ENCODE results near the gene TRPC3.

TRPC3 gene

GRCh38 chr4:121875652-121876051, 76.2 kb downstream of the TRPC3 start:
- no peak for DNase-seq (ENCODE audit: low read depth, low spot score)

- DNase-seq (ENCODE audit: low read depth, low spot score), result no peak
Measured at GRCh38 chr4:121873604-121874003, 78.3 kb downstream of the TRPC3 start.

DNA sequence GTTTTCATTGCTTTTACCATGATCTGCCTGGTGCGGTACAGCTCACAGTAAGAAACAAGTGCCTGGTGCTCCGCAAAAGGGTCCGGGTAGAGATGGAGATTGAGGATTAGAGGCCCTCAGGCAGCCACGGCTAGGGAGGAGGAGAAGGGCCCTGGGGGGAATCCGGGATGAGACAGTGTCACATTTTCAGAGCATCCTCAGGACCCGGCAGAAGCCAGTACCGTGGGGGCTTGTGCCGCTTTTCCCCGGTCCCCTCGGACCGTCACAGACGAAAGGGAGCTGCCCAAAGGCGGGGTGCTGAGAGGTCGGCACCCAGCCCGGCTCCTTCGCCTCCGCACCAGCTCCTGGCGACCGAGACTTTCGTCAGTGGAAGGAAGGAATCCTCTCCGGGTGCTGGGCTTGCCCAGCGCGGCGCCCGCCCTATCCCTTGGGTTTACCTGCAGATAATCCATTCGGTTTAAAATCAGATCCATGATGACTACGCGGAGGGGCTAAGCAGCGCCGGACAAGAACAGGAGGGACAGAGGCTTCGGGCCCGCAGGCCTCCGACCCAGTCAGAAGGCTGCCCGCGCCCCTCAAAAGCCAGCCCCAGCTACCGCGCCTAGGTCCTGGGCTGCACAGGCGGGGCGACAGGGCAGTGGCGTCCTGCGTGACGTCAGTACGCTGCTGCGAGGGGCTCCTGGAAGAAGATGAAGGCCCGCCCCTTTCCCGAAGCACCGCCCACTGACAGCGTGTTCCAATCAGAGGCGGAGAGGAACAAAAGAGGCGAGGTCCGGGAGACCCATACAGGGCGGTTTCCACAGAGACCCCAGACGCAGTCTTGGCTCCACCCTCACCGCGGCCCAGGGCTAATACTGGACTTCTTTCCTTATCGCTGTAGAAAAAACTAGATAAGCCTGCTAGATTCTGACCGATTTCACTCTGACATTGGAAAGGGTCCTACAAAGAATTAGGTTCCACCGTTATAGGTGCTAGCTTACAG, 81.7 kb downstream of the TRPC3 start, which contains the start of gene BBS7:
BBS7 (minus strand) TSS at position 634 of the 982 bp plus-strand sequence; CDS start at position 473, 161 bp downstream.
- peak; percentile 88 for DNase-seq (ENCODE audit: low read depth, low spot score)

- DNase-seq (ENCODE audit: low read depth, low spot score), result no peak
Measured at GRCh38 chr4:121863799-121864198, 88.1 kb downstream of the TRPC3 start.

DNA sequence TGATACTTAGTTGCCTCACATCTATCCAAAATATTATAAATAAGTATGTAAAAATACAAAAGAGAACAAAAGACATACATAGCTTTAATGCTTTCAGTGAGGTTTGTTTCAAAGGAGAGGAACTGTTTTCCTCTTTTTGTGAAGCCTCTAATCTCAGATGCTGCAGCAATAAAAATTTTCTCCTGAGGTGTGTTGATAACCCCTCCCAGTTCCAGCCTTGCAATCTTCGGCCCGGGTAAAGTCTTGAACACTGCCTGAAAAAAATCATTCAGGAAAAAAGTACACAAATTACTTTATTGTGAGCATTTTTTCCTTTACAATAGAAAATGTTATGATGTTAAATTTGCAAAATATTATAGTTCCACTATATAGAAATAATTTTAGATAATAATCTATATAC, 90.4 kb downstream of the TRPC3 start:
- DNase-seq (ENCODE audit: low read depth, low spot score), result no peak

DNA sequence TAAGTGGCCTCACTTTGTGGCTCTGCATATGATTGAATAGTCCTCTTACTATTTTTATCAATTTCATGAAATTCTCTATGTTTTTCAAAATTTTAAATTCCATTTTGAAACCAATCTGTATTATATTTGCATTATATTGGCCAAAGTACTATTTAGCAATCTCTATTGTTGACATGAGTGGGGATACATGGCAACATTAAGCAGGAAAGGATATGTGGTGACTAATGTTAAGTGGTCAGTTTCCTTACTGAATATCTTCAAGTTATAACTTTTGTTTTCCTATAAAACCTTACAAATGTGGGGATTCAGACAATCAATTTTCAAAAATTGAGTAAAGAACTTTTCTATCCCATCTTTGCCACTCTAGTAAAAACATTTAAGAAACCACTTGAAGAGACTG, 91.7 kb downstream of the TRPC3 start:
- DNase-seq (ENCODE audit: low read depth, low spot score), result no peak

GRCh38 chr4:121851354-121851753, 100.5 kb downstream of the TRPC3 start:
- no peak for DNase-seq (ENCODE audit: low read depth, low spot score)

DNA sequence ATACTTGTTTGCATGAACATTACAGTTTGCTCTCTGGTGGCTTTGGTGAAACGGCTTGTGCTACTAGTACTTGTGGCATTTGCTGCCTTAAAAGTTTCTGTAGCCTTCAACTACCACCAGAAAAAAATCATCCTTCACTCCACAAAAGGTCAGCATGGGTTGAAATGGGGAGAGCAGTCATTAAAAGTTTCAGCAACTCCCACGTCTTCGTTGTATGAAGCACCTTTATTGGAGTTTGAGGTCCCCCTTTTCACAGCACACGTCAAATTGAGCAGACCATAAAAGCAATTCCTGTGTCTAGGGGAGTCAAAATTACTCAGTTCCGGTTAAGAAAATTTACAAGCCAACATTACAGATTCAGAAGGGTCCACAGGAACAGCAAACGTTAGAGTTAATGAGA, 105.2 kb downstream of the TRPC3 start:
- no peak for DNase-seq (ENCODE audit: low read depth, low spot score)

GRCh38 chr4:121842862-121843261, 109.0 kb downstream of the TRPC3 start:
- DNase-seq (ENCODE audit: low read depth, low spot score), result no peak

DNA sequence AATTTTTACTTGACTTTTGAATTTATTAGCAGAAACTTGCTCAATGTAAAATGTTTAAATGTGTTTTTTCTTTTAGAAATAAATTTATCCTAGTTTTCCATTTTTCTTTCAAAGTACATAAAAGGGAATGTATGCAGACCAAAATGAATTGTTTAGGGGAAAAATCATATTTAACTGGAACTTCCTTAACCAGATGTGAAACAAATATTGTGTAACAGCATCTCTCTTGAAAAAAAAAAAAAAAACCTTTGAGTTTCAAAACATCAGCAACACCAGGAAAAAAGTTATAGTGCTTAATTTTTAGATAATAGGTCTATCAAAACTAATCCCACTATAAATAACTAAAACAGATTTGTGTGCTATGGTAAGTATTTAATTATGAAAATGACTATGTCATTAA, 113.7 kb downstream of the TRPC3 start:
- DNase-seq (ENCODE audit: low read depth, low spot score), result no peak

DNA sequence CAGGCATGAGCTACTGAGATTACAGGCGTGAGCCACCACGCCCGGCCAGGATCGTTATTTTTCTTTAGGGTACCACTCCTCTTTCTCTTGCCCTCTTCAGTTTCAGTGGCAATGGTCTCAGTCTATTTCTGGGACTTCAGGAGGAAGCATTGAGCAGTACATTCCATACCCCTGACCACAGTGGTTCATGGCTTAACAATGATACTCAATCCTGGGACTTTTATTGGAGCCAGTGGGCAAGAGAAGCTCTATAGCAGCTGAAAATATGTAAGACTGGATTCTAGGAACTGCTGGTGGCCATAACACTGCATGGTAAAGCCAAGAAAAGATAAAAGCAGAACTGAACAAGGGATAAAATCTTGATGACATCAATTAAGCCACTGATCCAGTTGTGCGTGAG, 122.3 kb downstream of the TRPC3 start:
- DNase-seq (ENCODE audit: low read depth, low spot score), result no peak
